Testis (tissue), 2 donors: ENCODE data around the gene COPZ1.
"Not testable (repeated sequence)": the region's sequence is repeated elsewhere in the genome, so short reads cannot be mapped to it uniquely, and the experiment has no call there.

Source experiments
- POLR2A ChIP-seq: fragments of 450-650 bp; IDR thresholded peaks from one replicate; pipeline ENCODE4 v1.6.1; 2017; ENCODE audit warnings: antibody characterized with exemption, mild to moderate bottlenecking, moderate library complexity
- TF ChIP-seq, protein P1 (sequence below), 3 experiments: fragments of 450-650 bp in 2 of 3; fragments of 200-600 bp in 1 of 3; sonication (generic) in 1 of 3; IDR thresholded peaks; one replicate each; pipeline ENCODE4 v1.5.1; 2016 to 2019; ENCODE audit warnings: antibody characterized with exemption in 3 of 3, mild to moderate bottlenecking in 2 of 3, moderate library complexity in 1 of 3

DNA sequence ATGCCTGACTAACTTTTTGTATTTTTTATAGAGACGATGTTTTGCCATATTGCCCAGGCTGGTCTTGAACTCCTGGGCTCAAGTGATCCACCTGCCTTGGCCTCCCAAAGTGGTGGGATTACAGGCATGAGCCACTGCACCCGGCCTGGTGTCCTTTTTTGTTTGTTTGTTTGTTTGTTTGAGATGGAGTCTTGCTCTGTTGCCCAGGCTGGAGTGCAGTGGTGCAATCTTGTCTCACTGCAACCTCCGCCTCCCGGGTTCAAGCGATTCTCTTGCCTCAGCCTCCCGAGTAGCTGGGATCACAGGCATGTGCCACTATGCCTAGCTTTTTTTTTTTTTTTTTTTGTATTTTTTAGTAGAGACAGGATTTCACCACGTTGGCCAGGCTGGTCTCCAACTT is 29.3 kb downstream of the COPZ1 start:
- TF ChIP-seq, protein P1, sequence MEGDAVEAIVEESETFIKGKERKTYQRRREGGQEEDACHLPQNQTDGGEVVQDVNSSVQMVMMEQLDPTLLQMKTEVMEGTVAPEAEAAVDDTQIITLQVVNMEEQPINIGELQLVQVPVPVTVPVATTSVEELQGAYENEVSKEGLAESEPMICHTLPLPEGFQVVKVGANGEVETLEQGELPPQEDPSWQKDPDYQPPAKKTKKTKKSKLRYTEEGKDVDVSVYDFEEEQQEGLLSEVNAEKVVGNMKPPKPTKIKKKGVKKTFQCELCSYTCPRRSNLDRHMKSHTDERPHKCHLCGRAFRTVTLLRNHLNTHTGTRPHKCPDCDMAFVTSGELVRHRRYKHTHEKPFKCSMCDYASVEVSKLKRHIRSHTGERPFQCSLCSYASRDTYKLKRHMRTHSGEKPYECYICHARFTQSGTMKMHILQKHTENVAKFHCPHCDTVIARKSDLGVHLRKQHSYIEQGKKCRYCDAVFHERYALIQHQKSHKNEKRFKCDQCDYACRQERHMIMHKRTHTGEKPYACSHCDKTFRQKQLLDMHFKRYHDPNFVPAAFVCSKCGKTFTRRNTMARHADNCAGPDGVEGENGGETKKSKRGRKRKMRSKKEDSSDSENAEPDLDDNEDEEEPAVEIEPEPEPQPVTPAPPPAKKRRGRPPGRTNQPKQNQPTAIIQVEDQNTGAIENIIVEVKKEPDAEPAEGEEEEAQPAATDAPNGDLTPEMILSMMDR (IDR thresholded peaks at IDR 0.05) = not testable (repeated sequence)
- TF ChIP-seq POLR2A = not testable (repeated sequence)
